CD4-positive, alpha-beta T cell treated with Interleukin-6 at 100 ng/mL for 8 hours (primary cell): ENCODE data around the gene ZC3H18.
"Not testable (repeated sequence)": the region's sequence is repeated elsewhere in the genome, so short reads cannot be mapped to it uniquely, and the experiment has no call there.

Experiments
- DNase-seq: peaks from one replicate; pipeline ENCODE4 v3.0.0-alpha.2; 2020; ENCODE audit warnings: mixed read lengths, low spot score

Gene ZC3H18

DNA sequence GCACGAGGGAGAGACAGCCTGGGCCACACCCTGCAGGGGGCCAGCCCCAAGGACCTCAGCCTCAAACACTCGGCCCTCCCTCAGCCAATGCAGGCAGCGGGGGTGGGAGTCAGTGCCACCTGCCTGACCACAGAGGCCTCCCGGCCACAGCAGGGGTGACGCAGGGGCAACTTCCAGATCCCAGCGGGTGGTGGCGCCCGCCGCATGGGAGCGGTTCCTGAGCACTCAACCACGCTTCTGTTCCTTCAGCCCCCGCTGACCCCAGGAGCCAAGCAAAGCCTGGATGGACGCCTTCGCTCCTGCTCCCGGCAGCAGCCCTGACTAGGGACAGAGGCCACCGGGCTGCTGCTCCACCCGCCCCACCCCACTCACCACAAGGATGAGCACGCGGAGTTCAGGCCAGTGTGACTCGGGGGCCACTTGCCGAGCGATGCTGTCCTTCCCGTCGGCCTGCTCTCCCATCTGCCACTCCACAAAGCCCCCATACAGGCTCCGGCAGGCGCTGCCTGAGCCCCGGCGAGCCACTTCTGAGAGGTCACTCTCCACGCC, 85.6 kb downstream of the ZC3H18 start:
- DNase-seq: no peak

DNA sequence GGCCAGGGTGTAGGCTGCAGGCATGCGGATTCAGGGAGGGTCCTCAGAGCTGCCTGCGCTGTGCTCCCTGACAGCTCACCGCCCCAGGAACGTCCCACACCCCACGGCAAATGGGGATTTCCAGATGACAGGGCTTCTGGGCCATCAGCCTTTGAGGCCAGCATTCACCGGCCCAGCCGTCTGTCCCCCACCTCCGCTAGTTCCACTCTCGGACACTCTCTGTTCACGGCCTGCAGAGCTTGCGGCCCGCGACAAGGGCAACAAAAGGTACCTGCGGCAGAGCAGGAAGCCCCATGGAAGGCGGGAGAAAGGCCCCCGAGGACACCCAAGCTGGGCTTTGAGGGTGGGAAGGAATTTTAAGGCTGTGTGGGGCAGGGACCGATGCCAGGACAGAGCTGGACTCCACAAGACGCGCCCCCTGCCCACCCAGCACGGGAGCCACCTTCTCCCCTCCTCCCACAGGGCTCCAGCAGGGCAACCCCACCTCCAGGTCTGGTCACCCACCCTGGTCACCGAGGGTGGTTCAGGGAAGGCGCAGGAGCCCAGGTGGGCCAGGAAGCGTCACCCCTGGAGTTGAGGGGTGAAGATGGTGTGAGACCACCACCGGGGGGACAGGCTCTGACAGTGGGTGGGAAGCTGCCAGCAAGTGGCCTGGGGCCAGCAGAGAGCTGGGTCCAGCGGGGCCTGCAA, 86.2 kb downstream of the ZC3H18 start:
- DNase-seq: no peak

DNA sequence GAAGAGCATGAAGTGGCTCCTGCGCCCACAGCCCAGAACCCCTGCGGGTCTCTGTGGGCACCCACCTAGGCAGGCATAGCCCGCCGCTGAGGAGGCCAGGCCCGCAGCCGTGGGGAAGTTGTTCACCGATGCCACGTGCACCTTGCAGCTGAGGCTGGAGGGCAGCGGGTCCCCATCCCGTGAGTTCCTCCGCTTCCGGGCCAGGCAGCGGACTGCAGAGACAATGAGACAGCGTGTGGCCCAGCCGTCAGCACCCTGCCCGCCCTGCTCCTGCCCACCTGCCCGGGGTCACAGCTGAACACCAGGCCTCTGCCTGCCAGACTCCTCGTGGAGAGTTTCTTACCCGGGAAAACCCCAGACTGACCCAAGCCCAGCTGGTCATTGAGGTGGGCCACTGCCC, 87.2 kb downstream of the ZC3H18 start:
- no peak for DNase-seq

DNA sequence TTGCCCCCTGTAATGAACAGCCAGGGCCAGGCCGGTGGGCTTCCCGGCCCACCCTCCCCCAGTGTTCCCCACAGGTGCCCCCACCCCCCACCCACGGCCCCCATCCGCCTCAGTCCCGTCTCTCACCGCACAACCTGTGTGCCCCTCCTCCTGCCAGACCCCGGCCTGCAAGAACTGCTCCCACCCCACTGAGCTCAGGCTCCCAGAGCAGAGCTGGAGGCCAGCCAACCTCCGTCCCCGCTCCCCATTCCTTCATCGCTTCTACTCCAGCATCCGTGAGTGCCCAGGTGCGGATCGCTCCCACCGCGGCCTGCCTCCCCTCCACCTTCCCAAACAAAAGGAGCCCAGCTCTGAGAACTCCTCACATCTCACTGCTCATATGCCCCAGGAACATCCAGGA, 88.5 kb downstream of the ZC3H18 start:
- DNase-seq: no peak

DNA sequence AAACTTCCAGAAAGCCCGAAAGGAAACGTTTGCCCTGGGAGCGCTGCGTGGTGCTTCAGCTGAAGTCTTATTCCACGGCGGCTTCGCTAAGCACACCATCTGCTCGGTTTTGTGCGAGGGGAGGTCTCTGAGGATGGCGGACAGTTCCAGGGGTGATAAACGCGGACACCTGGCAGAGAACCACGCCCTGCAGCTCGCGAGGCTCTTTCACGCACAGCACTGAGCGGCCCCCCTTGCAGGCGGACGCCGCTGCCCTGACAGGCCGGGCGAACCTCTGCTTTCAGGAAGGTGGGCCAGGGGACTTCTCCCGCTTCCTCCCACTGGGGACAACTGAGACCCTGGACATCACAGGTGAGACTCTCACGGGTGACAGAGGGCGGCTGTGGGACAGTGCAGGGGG, 89.0 kb downstream of the ZC3H18 start:
- no peak for DNase-seq

DNA sequence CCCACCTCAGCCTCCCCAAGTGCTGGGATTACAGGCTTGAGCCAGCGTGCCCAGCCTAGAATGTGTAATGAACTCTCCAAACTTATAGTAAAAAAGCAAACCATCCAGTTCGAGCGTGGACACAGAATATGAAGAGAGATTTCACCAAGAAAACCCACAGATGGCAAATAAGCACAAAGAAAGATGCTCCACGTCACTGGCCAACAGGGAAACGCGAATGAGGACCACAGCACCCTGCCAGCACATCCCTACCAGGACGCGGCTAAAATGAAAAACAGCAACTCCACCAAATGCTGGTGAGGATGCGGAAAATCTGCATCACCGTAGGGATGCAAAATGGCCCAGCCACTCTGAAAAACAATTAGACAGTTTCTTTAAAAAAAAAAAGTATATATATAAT, 91.3 kb downstream of the ZC3H18 start:
- no peak for DNase-seq

DNA sequence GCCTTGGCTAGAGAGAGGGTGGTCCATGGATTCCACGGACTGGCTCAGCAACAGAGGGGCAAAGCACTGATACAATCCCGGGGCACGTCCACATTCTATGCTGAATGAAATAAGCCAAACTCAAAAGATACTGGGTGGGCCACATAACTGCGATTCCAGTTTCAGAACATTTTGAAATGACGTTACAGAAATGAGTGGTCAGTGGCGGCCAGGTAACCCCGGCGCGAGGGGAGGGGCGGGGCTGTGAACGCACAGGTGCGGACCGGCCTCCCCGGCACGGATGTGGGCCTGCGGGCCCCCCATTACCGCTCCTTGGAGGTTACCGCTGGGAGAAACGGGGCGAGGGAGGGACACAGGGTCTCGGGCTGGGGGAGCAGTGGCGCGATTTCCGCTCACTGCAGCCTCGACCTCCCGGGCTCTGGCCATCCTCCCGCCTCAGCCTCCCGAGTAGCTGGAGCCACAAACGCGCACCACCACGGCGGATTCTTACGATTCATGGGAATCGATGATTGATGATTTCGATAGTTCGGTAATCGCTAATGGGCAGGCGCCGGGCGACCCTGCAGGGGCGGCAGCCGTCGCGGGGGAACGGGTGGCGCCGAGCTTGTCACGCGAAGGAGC, 92.1 kb downstream of the ZC3H18 start:
- DNase-seq: no peak

DNA sequence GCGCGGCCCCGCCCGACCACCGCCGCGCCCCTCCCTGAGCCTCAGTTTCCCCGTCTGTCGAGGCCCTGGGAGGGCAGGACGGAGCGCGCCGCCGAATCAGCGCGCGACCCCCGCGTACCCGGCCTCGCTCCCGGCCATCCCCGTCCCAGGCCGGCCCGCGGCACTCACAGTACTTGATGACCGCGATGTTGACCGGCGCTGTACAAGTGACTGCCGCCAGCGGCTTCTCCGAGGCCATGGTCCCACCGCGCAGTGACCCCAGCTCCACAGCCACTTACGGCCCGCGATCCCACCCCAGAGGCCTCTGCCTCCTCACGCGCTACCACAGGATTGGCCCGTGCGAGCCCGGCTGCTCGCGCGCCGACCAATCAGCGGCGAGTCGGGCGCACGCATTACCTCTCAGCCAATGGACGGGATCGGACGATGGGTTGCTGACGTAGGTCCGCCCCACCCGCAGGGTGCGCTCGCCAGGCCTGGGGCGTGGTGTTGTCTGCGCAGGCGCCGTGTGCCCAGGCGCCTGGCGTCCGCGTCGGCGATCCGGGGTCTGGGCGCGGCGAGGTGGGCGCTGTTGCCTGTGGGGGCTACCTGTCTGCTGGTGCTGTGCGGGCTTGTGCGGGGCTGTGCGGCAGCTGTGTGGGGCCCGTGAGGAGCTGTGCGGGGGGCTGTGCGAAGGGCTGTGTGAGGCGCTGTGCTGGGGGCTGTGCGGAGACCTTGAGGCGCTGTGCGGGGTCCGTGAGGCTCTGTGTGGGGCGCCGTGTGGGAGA, 92.8 kb downstream of the ZC3H18 start, which contains the start of gene MVD:
Gene MVD, minus strand, starts transcription at position 249 of the 764 bp plus-strand sequence. Its CDS starts 11 bp downstream, at position 238.
- peak; percentile 96 for DNase-seq

DNA sequence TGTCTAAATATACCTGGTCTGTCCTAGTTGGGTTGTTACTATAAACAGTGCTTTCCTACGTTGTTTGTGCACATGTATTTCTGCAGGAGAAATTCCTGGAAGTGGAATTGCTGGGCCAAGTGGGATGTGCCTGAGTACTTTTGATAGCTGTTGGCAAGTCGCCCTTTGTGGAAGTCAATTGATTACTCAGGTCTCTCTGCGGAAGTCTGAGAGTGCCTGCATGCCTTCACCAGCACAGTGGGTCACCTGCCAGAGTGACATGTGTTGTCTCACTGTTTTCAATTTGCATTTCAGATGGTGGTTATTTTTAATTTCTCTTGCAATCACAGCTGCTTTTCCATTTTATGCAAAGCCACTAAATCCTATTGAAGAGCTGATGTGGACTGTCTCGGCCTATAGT, 94.9 kb downstream of the ZC3H18 start:
- DNase-seq: no peak

DNA sequence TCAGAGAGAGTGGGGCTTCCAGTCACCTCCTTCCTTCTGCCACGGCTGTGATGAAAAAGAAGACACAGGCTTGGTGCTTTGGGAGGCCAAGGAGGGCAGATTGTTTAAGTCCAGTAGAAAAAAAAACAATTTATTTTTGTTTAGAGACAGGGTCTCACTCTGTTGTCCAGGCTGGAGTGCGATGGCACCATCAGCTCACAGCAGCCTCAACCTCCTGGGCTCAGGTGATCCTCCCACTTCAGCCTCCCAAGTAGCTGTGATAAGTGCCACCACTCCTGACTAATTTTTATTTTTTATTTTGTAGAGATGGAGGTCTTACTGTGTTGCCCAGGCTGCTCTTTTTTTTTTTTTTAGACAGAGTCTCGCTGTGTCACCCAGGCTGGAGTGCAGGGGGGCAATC, 95.4 kb downstream of the ZC3H18 start:
- DNase-seq: no peak

DNA sequence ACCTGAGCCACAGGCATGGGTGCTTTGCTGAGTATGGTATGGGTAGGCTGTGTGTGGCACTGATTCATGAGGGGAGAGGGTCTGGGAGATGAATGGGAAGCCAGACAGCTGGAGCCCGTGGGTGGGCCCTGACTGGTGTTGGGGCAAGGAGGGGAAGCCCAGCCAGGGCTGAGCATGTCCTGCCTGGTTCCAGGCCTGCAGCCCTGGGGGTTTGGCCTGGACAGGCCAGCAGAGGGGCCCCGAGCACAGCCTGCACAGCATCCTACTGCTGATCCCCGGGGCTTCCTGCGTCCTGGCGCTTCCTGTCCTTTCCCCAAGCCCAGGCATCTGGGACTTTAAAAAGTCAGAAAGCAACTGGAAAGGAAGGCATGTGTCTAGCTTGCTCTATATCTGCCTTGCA, 97.3 kb downstream of the ZC3H18 start:
- no peak for DNase-seq

DNA sequence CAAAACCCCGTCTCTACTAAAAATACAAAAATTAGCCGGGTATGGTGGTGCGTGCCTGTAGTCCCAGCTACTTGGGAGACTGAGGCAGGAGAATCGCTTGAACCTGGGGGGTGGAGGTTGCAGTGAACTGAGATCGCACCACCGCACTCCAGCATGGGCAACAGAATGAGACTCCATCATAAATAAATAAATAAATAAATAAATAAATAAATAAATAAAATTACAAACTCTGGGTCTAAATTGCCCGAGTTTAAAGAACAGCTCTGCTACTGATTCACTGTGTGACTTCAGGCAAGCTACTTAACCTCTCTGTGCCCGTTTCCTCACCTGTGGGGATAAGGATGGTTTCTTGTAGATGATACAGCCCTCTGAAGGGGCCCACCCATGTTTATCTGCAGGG, 99.3 kb downstream of the ZC3H18 start:
- DNase-seq: not testable (repeated sequence)

DNA sequence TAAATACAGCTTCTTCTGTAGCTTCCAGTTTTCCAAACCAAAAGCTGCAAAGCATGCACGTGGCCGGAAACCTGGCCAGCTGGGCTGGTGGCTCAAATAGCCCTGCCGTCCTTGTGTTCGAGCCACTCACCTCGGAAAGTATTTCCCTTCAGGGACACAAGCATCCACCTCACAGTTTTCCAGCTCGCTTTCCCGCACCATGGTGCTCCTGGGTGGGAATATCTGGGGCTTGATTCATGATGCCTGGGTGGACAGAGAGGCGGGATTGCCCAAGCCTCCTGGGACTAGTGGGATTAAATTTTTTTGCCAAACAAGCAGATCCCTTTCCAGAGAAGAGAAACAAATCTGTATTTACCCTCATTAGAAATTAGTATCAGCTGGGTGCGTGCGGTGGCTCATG, 99.8 kb downstream of the ZC3H18 start:
- no peak for DNase-seq

DNA sequence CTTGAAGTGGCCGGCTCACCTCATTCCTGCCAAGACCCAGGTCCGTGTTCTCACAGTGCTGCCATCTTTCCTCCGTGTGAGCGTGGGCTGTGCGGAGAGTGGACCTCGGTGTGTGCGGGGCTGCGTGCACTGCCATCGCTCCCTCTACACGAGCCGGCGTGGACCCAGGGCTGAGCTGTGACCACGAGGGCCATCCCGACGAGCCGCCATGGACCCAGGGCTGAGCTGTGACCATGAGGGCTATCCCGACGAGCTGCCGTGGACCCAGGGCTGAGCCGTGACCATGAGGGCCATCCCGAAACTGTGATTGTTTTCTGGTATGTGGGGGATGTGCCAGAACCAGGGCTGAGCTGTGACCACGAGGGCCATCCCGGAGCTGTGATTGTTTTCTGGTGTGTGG, 101.6 kb downstream of the ZC3H18 start:
- DNase-seq: no peak

DNA sequence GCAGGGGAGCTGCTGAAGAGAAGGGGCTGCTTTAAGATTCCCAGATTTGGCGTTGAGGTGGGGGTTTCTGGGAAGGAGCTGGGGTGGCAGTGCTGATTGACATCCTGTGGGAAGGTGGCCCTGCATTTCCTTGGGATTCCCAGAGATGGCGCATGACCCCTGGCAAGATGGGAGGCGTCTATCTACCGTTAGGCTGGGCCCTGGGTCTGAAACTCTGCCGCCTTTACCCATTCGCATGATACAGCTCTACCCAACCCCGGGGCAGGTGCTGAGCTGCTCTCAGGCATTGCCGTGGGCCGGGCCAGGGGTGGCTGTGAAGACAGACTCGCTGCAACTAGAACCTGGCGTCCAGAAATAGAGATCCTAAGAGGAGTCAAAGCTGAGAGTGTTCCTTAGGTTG, 102.6 kb downstream of the ZC3H18 start:
- DNase-seq: no peak

DNA sequence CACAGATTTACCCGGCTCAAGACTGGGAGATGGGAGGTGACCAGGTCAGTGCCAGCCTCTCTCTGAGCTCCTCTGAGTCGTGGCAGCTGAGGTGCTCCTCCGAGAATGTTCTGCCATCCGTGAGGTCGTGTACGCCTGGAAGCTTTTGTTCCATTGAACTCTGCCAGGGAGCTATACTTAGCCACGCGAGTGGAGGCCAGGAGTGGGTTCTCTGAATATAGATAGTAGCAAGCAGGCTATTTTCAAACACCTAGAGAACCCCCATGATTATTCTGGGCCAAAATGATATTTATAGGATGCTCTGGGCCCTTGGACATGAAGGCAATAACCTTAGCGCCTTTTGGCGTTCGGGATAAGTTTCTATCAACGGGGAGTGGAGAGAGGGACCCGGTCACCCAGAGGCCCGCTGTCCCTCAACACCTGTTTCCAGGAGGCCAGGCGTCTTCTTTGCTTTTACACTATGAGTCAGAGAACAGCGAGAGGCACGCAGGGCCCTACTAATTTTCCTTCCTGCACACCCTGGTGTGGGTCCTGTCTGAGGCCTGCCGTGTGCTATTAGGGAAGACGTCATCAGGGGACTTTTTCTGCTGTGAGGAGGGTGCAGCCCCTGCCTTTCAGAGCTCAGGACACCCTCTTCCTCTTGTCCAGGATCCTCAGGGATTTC, 103.6 kb downstream of the ZC3H18 start:
- DNase-seq: no peak

DNA sequence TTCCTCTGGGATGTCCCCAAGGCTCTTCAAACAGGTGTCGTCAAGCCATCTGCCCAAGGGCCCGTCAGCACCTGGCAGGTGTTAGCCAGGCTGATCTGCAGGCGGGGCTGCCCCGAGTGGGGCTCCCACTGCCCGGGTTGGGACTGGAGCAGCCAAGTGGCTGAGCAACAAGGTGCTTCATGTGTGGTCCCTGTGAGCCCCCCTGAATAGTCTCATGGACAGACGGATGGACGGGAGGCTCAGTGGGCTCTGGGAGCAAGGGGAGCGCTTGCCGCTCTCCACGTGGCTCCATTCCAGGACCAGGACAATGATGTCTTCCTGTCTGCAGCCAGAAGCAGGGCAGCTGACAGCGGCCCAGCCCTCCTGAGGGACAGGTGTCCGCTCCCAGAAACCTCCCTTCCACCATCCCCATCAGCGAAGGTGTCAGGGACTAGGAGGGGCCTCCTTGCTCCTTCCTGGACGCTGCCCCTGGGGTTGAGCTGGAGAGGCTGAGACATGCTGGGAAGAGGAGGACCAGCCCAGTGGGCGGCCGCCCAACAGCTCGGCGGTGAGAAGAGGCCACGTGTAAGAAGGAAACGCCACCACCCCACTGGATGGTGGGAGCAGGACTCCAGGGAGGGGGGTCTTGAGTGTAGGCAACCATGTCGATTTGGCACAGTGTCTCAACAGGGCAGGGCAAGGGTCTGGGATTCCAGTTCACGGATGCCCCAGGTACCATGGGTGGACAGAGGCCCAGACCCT, 106.5 kb downstream of the ZC3H18 start:
- DNase-seq: no peak

DNA sequence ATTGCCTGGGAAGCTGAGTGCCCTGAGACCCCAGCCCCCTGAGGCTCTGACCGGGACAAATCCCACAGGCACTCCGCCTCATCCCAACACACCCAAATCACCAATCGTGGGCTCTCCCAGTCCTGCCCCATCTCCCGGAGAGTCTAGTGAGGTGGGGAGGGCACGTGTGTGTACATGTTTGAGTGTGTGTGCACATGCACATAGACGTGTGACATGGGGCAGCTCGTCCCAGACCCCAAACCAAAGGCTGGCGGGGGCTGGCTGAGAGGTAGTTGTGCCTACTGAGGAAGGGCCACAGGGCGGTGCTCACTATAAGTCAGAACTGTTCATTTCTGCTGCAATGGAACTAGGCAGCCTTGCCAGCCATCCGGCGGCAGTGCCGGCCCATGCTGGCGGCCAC, 107.5 kb downstream of the ZC3H18 start:
- DNase-seq: no peak

DNA sequence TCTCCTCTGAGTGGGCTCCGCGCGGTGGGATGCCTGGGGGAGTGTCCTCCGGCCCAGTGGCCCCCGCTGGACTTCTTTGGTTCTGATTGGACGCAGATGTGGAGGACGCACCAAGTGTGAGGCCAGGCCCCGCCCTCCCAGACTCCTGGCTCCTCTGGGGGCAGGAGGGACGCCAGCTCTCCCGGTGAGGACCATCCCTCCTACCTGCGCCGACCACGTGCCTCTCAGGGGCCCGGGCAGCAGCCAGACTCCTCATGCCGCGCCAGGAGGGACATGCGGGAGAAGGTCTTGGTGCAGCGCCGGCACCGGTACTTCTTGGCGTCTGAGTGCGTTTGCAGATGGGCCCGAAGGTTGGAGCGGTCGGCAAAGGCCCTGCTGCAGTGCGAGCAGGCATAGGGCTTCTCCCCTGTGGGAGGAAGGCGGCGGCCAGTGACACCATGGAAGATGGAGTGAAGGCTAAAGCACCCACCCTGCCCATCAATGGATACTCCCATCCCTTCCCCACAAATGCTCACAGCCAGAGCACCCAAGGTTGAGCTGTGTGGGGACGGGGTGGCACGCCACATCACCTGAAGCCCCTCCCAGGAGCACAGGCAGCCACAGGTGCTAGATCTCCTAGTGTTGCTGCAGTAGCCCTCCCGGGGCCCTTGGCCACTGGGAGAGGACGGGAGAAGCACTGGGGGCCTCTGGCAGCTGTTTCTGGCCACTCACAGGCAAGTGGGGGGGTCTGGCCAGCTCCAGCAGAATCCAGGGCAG, 108.2 kb downstream of the ZC3H18 start:
- no peak for DNase-seq

DNA sequence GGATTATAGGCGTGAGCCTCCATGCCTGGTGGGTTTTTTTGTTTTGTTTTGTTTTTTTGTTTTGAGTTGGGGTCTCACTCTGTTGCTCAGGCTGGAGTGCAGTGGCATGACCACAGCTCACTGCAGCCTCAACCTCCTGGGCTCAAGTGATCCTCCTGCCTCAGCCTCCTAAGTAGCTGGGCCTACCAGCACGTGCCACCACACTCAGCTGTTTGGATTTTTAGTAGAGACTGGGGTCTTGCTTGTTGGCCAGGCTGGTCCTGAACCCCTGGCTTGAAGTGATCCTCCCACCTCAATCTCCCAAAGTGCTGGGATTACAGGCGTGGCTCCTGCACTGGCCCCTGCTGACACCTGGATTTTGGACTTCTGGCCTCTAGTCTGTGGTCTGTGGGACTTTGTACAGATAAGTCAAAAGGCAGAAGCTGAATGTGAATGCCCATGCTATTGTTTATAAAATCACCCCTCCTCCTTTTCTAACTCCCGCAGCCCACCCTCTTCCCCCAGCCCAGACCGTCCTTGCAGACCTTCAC, 110.4 kb downstream of the ZC3H18 start:
- DNase-seq: no peak
